GM18508 (cell line): ENCODE results near the gene CASKIN1.
"Not testable (repeated sequence)": the region's sequence is repeated elsewhere in the genome, so short reads cannot be mapped to it uniquely, and the experiment has no call there.

ENCODE experiments used
- ATAC-seq: cut with Tn5 transposase; IDR thresholded peaks from one replicate; pipeline ENCODE4 v1.9.1; 2021; ENCODE audit warnings: moderate number of reproducible peaks; ENCODE audit not compliant: insufficient read depth, unreplicated experiment

The CASKIN1 gene

GRCh38 chr16:2147981-2148671, 48.3 kb downstream of the CASKIN1 start, which contains the start of gene RAB26:
TSS of gene RAB26 (plus strand) at chr16:2148625. CDS start at chr16:2148784, 159 bp downstream.
- ATAC-seq = no peak

- no peak for ATAC-seq
Observed at GRCh38 chr16:2147378-2147777, 49.0 kb downstream of the CASKIN1 start.

- ATAC-seq = no peak
Observed at GRCh38 chr16:2145843-2146242, 50.6 kb downstream of the CASKIN1 start.

GRCh38 chr16:2143878-2144485, 52.4 kb downstream of the CASKIN1 start:
- no peak for ATAC-seq

- ATAC-seq = no peak
Observed at GRCh38 chr16:2142942-2143877, 53.2 kb downstream of the CASKIN1 start.

GRCh38 chr16:2135770-2136490, 60.5 kb downstream of the CASKIN1 start, which contains the start of gene PKD1:
TSS of gene PKD1 (minus strand) at chr16:2135898. CDS start at chr16:2135689, 209 bp downstream.
- not testable (repeated sequence) for ATAC-seq

GRCh38 chr16:2135071-2135470, 61.3 kb downstream of the CASKIN1 start:
- not testable (repeated sequence) for ATAC-seq

- not testable (repeated sequence) for ATAC-seq
Observed at GRCh38 chr16:2133797-2134196, 62.6 kb downstream of the CASKIN1 start.

GRCh38 chr16:2129890-2130447, 66.4 kb downstream of the CASKIN1 start:
- ATAC-seq = not testable (repeated sequence)

- not testable (repeated sequence) for ATAC-seq
Observed at GRCh38 chr16:2129251-2129650, 67.2 kb downstream of the CASKIN1 start.

- not testable (repeated sequence) for ATAC-seq
Observed at GRCh38 chr16:2127630-2128280, 68.7 kb downstream of the CASKIN1 start.
